Natural killer cell (primary cell): ENCODE measurements around the gene PBLD. TPM values are rescaled to one million over a fixed set of nuclear protein-coding genes. Genes with fewer than 3 reads are reported as not detected.

Experiments
- ATAC-seq, 3 donors: fragments of 150-1000 bp in 2 of 3; fragments of 200-7000 bp in 1 of 3; cut with Tn5 transposase; 1 replicate in 1 of 3; 2 replicates in 2 of 3; pipeline ENCODE4 v1.10.0; 2021; ENCODE audit warnings: mild to moderate bottlenecking in 2 of 3, moderate library complexity in 2 of 3
- DNase-seq, 2 donors: peaks; one replicate each; pipeline versions ENCODE4 v3.0.0 to v3.0.0-alpha.2; 2013 to 2021; ENCODE audit warnings: mixed read lengths in 1 of 2
- H3K27ac ChIP-seq: one replicate; pipeline ENCODE4 v1.5.1; 2013; ENCODE audit warnings: mild to moderate bottlenecking, low read length
- H3K27me3 ChIP-seq: one replicate; pipeline ENCODE4 v1.6.1; 2013; ENCODE audit warnings: low read length; ENCODE audit not compliant: control insufficient read depth, insufficient read depth
- H3K36me3 ChIP-seq: one replicate; pipeline ENCODE4 v1.6.1; 2013; ENCODE audit warnings: low read length; ENCODE audit not compliant: control insufficient read depth, insufficient read depth
- H3K4me1 ChIP-seq: one replicate; pipeline ENCODE4 v1.6.1; 2013; ENCODE audit warnings: low read length; ENCODE audit not compliant: control insufficient read depth, insufficient read depth
- H3K4me3 ChIP-seq: one replicate; pipeline ENCODE4 v1.5.1; 2013; ENCODE audit warnings: low read length
- H3K9me3 ChIP-seq: one replicate; pipeline ENCODE4 v1.6.1; 2013; ENCODE audit warnings: low read length; ENCODE audit not compliant: control insufficient read depth, insufficient read depth
- H3K27ac Mint-ChIP-seq, 2 donors: one replicate each; pipeline ENCODE4 v1.8.0; 2022; ENCODE audit warnings: mild to moderate bottlenecking in 2 of 2, mixed read lengths in 2 of 2, moderate library complexity in 1 of 2
- H3K27me3 Mint-ChIP-seq, 2 donors: one replicate each; pipeline ENCODE4 v1.8.0; 2022; ENCODE audit warnings: low read depth in 2 of 2, mixed read lengths in 2 of 2
- H3K36me3 Mint-ChIP-seq: one replicate; pipeline ENCODE4 v1.8.0; 2022; ENCODE audit warnings: mixed read lengths
- H3K4me1 Mint-ChIP-seq, 2 donors: one replicate each; pipeline ENCODE4 v1.8.0; 2022; ENCODE audit warnings: mixed read lengths in 2 of 2
- H3K4me3 Mint-ChIP-seq: one replicate; pipeline ENCODE4 v1.8.0; 2022; ENCODE audit warnings: mild to moderate bottlenecking, moderate library complexity, mixed read lengths
- H3K9me3 Mint-ChIP-seq, 2 donors: one replicate each; pipeline ENCODE4 v1.8.0; 2022; ENCODE audit warnings: mixed read lengths in 2 of 2
- CTCF ChIP-seq: fragments of 200-600 bp; IDR thresholded peaks from one replicate; pipeline ENCODE4 v1.8.0; 2022; ENCODE audit warnings: antibody characterized with exemption
- WGBS: methylation state at CpG from one replicate; pipeline ENCODE4 v1.1.7; 2013; ENCODE audit warnings: missing lambda C conversion rate; ENCODE audit not compliant: insufficient coverage; 5-methylcytosine and 5-hydroxymethylcytosine counted together
- intact Hi-C: fragments of 100-400 bp; cut with micrococcal nuclease; formaldehyde crosslinking; loops from one replicate; pipeline ENCODE4 v1.14.2; 2022
- total RNA-seq, 4 donors: library from RNA; stranded (reverse); fragments of 120-200 nt in 1 of 4; gene quantifications; one replicate each; pipeline versions ENCODE4 v1.2.3 to v1.2.4, GENCODE V29; 2013 to 2022

PBLD gene
- total RNA-seq, 3 donors from 2014 or later (not counting 1 experiment from before 2014, with no cell fraction given): 1.4 to 2.1 (median 1.4) TPM

GRCh38 chr10:68301790-68302502 is 30.8 kb downstream of the PBLD start:
- H3K9me3 ChIP-seq: no peaks in the 10 kb centered on the region
- ATAC-seq: peak in 1 of 3 donors; percentile 49
- Mint-ChIP-seq H3K27ac (no peak overlapping the region), H3K27me3 (no peaks in the 10 kb centered on the region), H3K4me3 (no peak overlapping the region), H3K36me3 (no peaks in the 10 kb centered on the region), H3K4me1 (no peaks in the 10 kb centered on the region), H3K9me3 (no peaks in the 10 kb centered on the region)
- H3K36me3 ChIP-seq: no peaks in the 10 kb centered on the region
- no peaks in the 10 kb centered on the region for H3K27me3 ChIP-seq
- peak in 1 of 2 donors; percentile 52 for DNase-seq
- no peak overlapping the region for H3K4me3 ChIP-seq
- TF ChIP-seq CTCF: peak; percentile 42
- WGBS: 51% methylated on average over 6 of the region's 6 CpGs
- no peak overlapping the region for H3K27ac ChIP-seq
- peaks cover 5% of the 10 kb centered on the region for H3K4me1 ChIP-seq
- intact Hi-C loops: loop anchor here (5.0 kb wide), 1 partner anchor 445 kb away; no protein-coding TSS in a partner anchor

DNA sequence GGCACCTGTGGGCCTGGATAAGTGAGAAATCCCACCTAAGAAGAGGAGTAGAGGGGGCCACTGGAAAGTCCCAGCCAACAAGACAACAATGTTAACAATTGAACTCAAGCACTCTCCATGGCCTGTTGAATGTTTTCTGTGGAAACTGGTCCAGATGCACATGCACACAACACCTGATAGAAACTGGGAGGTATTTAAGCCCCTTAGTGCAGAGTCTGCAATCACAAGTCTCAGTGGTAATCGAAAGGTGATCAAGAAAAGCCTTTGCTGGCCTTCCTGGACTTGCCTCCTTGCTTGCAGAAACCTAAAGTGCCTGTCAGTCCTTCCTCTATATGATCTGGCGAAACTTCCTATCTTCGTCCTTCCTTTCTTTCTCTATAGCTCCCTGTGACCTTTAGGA is 31.4 kb downstream of the PBLD start:
- no peak overlapping the region for H3K27ac ChIP-seq
- WGBS: 82% methylated on average over 3 of the region's 3 CpGs
- intact Hi-C loops: loop anchor here (5.0 kb wide), 1 partner anchor 444 kb away; no protein-coding TSS in a partner anchor

GRCh38 chr10:68296843-68297663 is 35.7 kb downstream of the PBLD start:
- H3K9me3 ChIP-seq: no peaks in the 10 kb centered on the region
- ATAC-seq: no peak
- H3K4me1 Mint-ChIP-seq: no peaks in the 10 kb centered on the region
- H3K27ac Mint-ChIP-seq: no peak overlapping the region
- DNase-seq: no peak
- H3K4me1 ChIP-seq: peaks cover 5% of the 10 kb centered on the region
- H3K4me3 ChIP-seq: no peak overlapping the region
- no peaks in the 10 kb centered on the region for H3K27me3 Mint-ChIP-seq
- no peak overlapping the region for H3K4me3 Mint-ChIP-seq
- H3K9me3 Mint-ChIP-seq: no peaks in the 10 kb centered on the region
- no peaks in the 10 kb centered on the region for H3K36me3 Mint-ChIP-seq
- WGBS: 89% methylated on average over 9 of the region's 9 CpGs
- TF ChIP-seq CTCF: no peak
- no peaks in the 10 kb centered on the region for H3K27me3 ChIP-seq
- no peaks in the 10 kb centered on the region for H3K36me3 ChIP-seq
- H3K27ac ChIP-seq: no peak overlapping the region
- intact Hi-C loops: no loop called here

More for the DNA sequence above, 31.4 kb downstream of the PBLD start:
- H3K36me3 Mint-ChIP-seq: no peaks in the 10 kb centered on the region
- H3K27me3 Mint-ChIP-seq: no peaks in the 10 kb centered on the region
- H3K36me3 ChIP-seq: no peaks in the 10 kb centered on the region
- H3K9me3 ChIP-seq: no peaks in the 10 kb centered on the region
- no peak for TF ChIP-seq CTCF
- DNase-seq (no peak), ATAC-seq (no peak)
- no peaks in the 10 kb centered on the region for H3K9me3 Mint-ChIP-seq
- H3K27ac Mint-ChIP-seq: no peak overlapping the region
- no peak overlapping the region for H3K4me3 Mint-ChIP-seq
- H3K4me3 ChIP-seq: no peak overlapping the region
- no peaks in the 10 kb centered on the region for H3K27me3 ChIP-seq
- H3K4me1 ChIP-seq: peaks cover 5% of the 10 kb centered on the region
- no peaks in the 10 kb centered on the region for H3K4me1 Mint-ChIP-seq
